ENCODE data around the gene KIF3A. TPM values are rescaled to one million over a fixed set of nuclear protein-coding genes. Genes with fewer than 3 reads are reported as not detected.

KIF3A gene
- total RNA-seq, 1 donor from 2014 or later = 7.4 TPM

Other genes with a start within 250 kb of the KIF3A start
- gene IRF1, start 246.8 kb downstream of the KIF3A start, total RNA-seq = 9.8 and 11.7 TPM in 2 replicates
- gene IL5, start 194.0 kb downstream of the KIF3A start, total RNA-seq = not detected in 2 replicates
- 21.0 and 25.9 TPM in 2 replicates for gene RAD50, start 180.6 kb downstream of the KIF3A start, total RNA-seq
- not detected in 2 replicates for gene IL13, start 79.4 kb downstream of the KIF3A start, total RNA-seq
- not detected in 2 replicates for gene IL4, start 63.6 kb downstream of the KIF3A start, total RNA-seq
- gene CCNI2, start 9.9 kb upstream of the KIF3A start, total RNA-seq = not detected in 2 replicates
- gene SEPTIN8, start 39.7 kb upstream of the KIF3A start, total RNA-seq = 22.0 and 25.3 TPM in 2 replicates
- 0.11 and 0.36 TPM in 2 replicates for gene SOWAHA, start 75.8 kb upstream of the KIF3A start, total RNA-seq
- 7.7 and 10.0 TPM in 2 replicates for gene SHROOM1, start 93.1 kb upstream of the KIF3A start, total RNA-seq
- 0.27 and 0.57 TPM in 2 replicates for gene GDF9, start 128.9 kb upstream of the KIF3A start, total RNA-seq
- gene UQCRQ, start 129.1 kb upstream of the KIF3A start, total RNA-seq = 99.8 and 134 TPM in 2 replicates
- 0.88 and 1.0 TPM in 2 replicates for gene LEAP2, start 136.1 kb upstream of the KIF3A start, total RNA-seq
- 87.9 and 98.6 TPM in 2 replicates for gene AFF4, start 226.1 kb upstream of the KIF3A start, total RNA-seq